Kidney (tissue), 14 donors: ENCODE results near the gene MYL6B. TPM values are rescaled to one million over a fixed set of nuclear protein-coding genes. Genes with fewer than 3 reads are reported as not detected.
A peak's percentile ranks its signal among the peaks of the same experiment; 100 is the strongest.

Source experiments
- DNase-seq, 5 donors: peaks; one replicate each; pipeline ENCODE4 v3.0.0-alpha.2; 2013 to 2020
- FAIRE-seq: peaks from 2 replicates; lab custom pipeline; 2012; peaks lifted over from hg19 to GRCh38; lab: Jason Lieb, UNC
- H3K27ac ChIP-seq, 2 donors: one replicate each; pipeline ENCODE4 v1.7.0; 2013; ENCODE audit warnings: low read depth in 2 of 2, low read length in 2 of 2, inconsistent platforms in 1 of 2
- H3K27me3 ChIP-seq: one replicate; pipeline ENCODE4 v1.7.1; 2013; ENCODE audit warnings: low read length, inconsistent platforms; ENCODE audit not compliant: control insufficient read depth, insufficient read depth
- H3K36me3 ChIP-seq, 3 donors: one replicate each; pipeline versions ENCODE4 v1.7.0 to v1.7.1; 2013; ENCODE audit warnings: low read length in 3 of 3, control low read depth in 1 of 3, inconsistent platforms in 1 of 3; ENCODE audit not compliant: insufficient read depth in 3 of 3, control insufficient read depth in 2 of 3
- H3K4me1 ChIP-seq, 3 donors: one replicate each; pipeline versions ENCODE4 v1.7.0 to v1.7.1; 2013; ENCODE audit warnings: low read length in 3 of 3, inconsistent platforms in 1 of 3, low read depth in 1 of 3; ENCODE audit not compliant: control insufficient read depth in 2 of 3, insufficient read depth in 2 of 3
- H3K4me3 ChIP-seq, 3 donors: one replicate each; pipeline versions ENCODE4 v1.7.0 to v1.8.1; 2013; ENCODE audit warnings: low read length in 3 of 3, control low read depth in 1 of 3, inconsistent platforms in 1 of 3
- H3K9ac ChIP-seq, 3 donors: one replicate each; pipeline versions ENCODE4 v1.7.0 to v1.7.1; 2013; ENCODE audit warnings: low read length in 3 of 3, control low read depth in 1 of 3, inconsistent platforms in 1 of 3
- H3K9me3 ChIP-seq, 3 donors: one replicate each; pipeline versions ENCODE4 v1.7.0 to v1.7.1; 2013; ENCODE audit warnings: low read length in 3 of 3, control low read depth in 1 of 3, inconsistent platforms in 1 of 3; ENCODE audit not compliant: control insufficient read depth in 2 of 3, insufficient read depth in 1 of 3
- CTCF ChIP-seq: IDR thresholded peaks from 3 replicates; pipeline ENCODE4 v1.5.1; 2012; ENCODE audit warnings: mild to moderate bottlenecking, moderate library complexity, borderline replicate concordance; ENCODE audit not compliant: insufficient read depth; ENCODE audit errors: extremely low read depth
- intact Hi-C: fragments of 100-400 bp; cut with DNase I; formaldehyde crosslinking; loops from one replicate; pipeline ENCODE4 v1.11.1; 2022
- polyA plus RNA-seq: library from polyadenylated mRNA; stranded (reverse); fragments of 350-450 nt; fragmentation: Illumina TruSeq; extraction: RNeasy Lipid Tissue Mini Kit (QIAGEN cat#74804); gene quantifications from one replicate; pipeline ENCODE4 v1.2.3, GENCODE V29; 2014; ENCODE audit warnings: low read depth, low replicate concordance; ENCODE audit not compliant: insufficient read depth
- total RNA-seq: library from RNA; stranded (reverse); fragmentation: NEBNext Ultra II Directional; extraction: Animal tissue kit (Norgen Biotek cat#: 25700); gene quantifications from one replicate; pipeline ENCODE4 v1.2.1, GENCODE V29; 2021
- donor health status: control.
- donor health status: control.
- donor health status: control.
- donor health status: control.
- donor health status: control.
- donor health status: DM: yes; HTN: yes; CAD: no.
- donor health status: Normal renal cell carcinoma (clear cell type).

The MYL6B gene
- total and polyA plus RNA-seq, 2 donors from 2014 or later = 48.2 to 142 TPM

- no peak overlapping the region for H3K9ac ChIP-seq
- intact Hi-C loops = no loop called here
- peak in 1 of 5 donors; percentile 44 for DNase-seq
- H3K9me3 ChIP-seq = no peaks in the 10 kb centered on the region
- TF ChIP-seq CTCF = no peak
- H3K27ac ChIP-seq = no peak overlapping the region
- H3K4me3 ChIP-seq = no peak overlapping the region
- peaks cover 4 to 31% (median 30%) of the 10 kb centered on the region in 3 donors for H3K36me3 ChIP-seq
- peaks cover 0 to 7% (median 2%) of the 10 kb centered on the region in 3 donors for H3K4me1 ChIP-seq
- H3K27me3 ChIP-seq = no peaks in the 10 kb centered on the region
- FAIRE-seq = no peak
Measured at GRCh38 chr12:56141946-56142784, 10.2 kb upstream of the MYL6B start.

- no peak overlapping the region for H3K9ac ChIP-seq
- peaks cover 0 to 7% (median 2%) of the 10 kb centered on the region in 3 donors for H3K4me1 ChIP-seq
- peaks cover 2 to 26% (median 21%) of the 10 kb centered on the region in 3 donors for H3K36me3 ChIP-seq
- H3K27me3 ChIP-seq = no peaks in the 10 kb centered on the region
- FAIRE-seq = no peak
- H3K4me3 ChIP-seq = no peak overlapping the region
- TF ChIP-seq CTCF = no peak
- no peak overlapping the region for H3K27ac ChIP-seq
- DNase-seq = no peak
- no peaks in the 10 kb centered on the region for H3K9me3 ChIP-seq
- intact Hi-C loops = no loop called here
Measured at GRCh38 chr12:56143217-56143616, 9.2 kb upstream of the MYL6B start.

- FAIRE-seq (no peak), DNase-seq (peak in 1 of 5 donors; percentile 59)
- Histone ChIP-seq H3K36me3 (peaks cover 2 to 23% (median 21%) of the 10 kb centered on the region in 3 donors), H3K27ac (peak overlapping the region in 1 of 2 donors; percentile 57), H3K27me3 (no peaks in the 10 kb centered on the region), H3K9me3 (no peaks in the 10 kb centered on the region), H3K9ac (no peak overlapping the region), H3K4me3 (no peak overlapping the region), H3K4me1 (peaks cover 0 to 7% (median 2%) of the 10 kb centered on the region in 3 donors)
- intact Hi-C loops = no loop called here
- no peak for TF ChIP-seq CTCF
Measured at GRCh38 chr12:56143870-56144269, 8.5 kb upstream of the MYL6B start.
